Adrenal gland (tissue), 5 donors: ENCODE data around the gene GTPBP2.

Experiments
- CTCF ChIP-seq, 6 experiments: fragments of 450-650 bp in 4 of 6; fragments of 200-600 bp in 2 of 6; sonication (generic) in 1 of 6; IDR thresholded peaks; 1 replicate in 5 of 6; 2 replicates in 1 of 6; pipeline versions ENCODE4 v1.5.1 to v1.8.0; 2016 to 2021; ENCODE audit warnings: antibody characterized with exemption in 6 of 6, mild to moderate bottlenecking in 2 of 6, moderate library complexity in 1 of 6
- POLR2A ChIP-seq, 2 donors: fragments of 450-650 bp; IDR thresholded peaks; one replicate each; pipeline ENCODE4 v1.6.1; 2017; ENCODE audit warnings: antibody characterized with exemption in 2 of 2, mild to moderate bottlenecking in 2 of 2, moderate library complexity in 1 of 2
- donor health status: DM: no; HTN: no; CAD: no.

- no peak for TF ChIP-seq POLR2A (IDR thresholded peaks at IDR 0.05)
- TF ChIP-seq CTCF (IDR thresholded peaks at IDR 0.05) = no peak
These were observed 14.7 kb downstream of the GTPBP2 start for GRCh38 chr6:43614396-43614730.
